Endothelial cell of umbilical vein (primary cell): ENCODE measurements around the gene AGFG2. TPM values are rescaled to one million over a fixed set of nuclear protein-coding genes. Genes with fewer than 3 reads are reported as not detected.

Experiments
- BruUV-seq: library from RNA; stranded (reverse); fragments of 400-500 nt; replicated peaks from 2 replicates; lab custom pipeline; 2021; lab: Mats Ljungman, UMichigan
- CTCF ChIA-PET: fragments of 300-600, 350-600 bp; sonication (Branson Sonifier 250); formaldehyde crosslinking; loops from one replicate; lab custom pipeline; 2021; ENCODE audit warnings: antibody characterized with exemption, inconsistent platforms; lab: Charles Lee
- POLR2A ChIA-PET: fragments of 300-600, 350-600 bp; sonication (Branson Sonifier 250); formaldehyde crosslinking; loops from one replicate; lab custom pipeline; 2021; ENCODE audit warnings: antibody characterized with exemption, inconsistent platforms; lab: Charles Lee
- DNase-seq: peaks from one replicate; pipeline ENCODE4 v3.0.0-alpha.2; 2011; ENCODE audit warnings: low read depth, low spot score
- FAIRE-seq: peaks from 2 replicates; lab custom pipeline; 2011; peaks lifted over from hg19 to GRCh38; lab: Jason Lieb, UNC
- H2AFZ ChIP-seq: 2 replicates; pipeline ENCODE4 v1.6.0; 2012; ENCODE audit warnings: low read depth, low read length, control low read depth, inconsistent platforms
- H3K27ac ChIP-seq: 2 replicates; pipeline ENCODE4 v1.5.1; 2011; ENCODE audit warnings: low read depth, mild to moderate bottlenecking, control low read depth, low read length, moderate library complexity; ENCODE audit not compliant: insufficient read depth
- H3K27me3 ChIP-seq, 2 experiments: 2 replicates each; pipeline versions ENCODE4 v1.6.0 to v1.6.1; 2011; ENCODE audit warnings: low read length in 2 of 2, mixed read lengths in 1 of 2; ENCODE audit not compliant: control insufficient read depth in 2 of 2, insufficient read depth in 2 of 2
- H3K36me3 ChIP-seq, 2 experiments: 2 replicates in 1 of 2; 3 replicates in 1 of 2; pipeline ENCODE4 v1.5.1; 2011; ENCODE audit warnings: low read length in 2 of 2, mild to moderate bottlenecking in 1 of 2, moderate library complexity in 1 of 2; ENCODE audit not compliant: control insufficient read depth in 2 of 2, insufficient read depth in 2 of 2; ENCODE audit errors: extremely low read depth in 1 of 2
- H3K4me1 ChIP-seq: 3 replicates; pipeline ENCODE4 v1.5.1; 2011; ENCODE audit warnings: mild to moderate bottlenecking, low read length; ENCODE audit not compliant: control insufficient read depth, insufficient read depth; ENCODE audit errors: extremely low read depth
- H3K4me2 ChIP-seq: 2 replicates; pipeline ENCODE4 v1.6.1; 2011; ENCODE audit warnings: low read length, control low read depth, mixed read lengths; ENCODE audit not compliant: insufficient read depth
- H3K4me3 ChIP-seq, 3 experiments: fragments of 200-600 bp in 1 of 3; sonication (generic), shearing (Covaris generic) in 1 of 3; replicated peaks in 1 of 3; 2 replicates each; pipeline ENCODE4 v1.5.1; 2011 to 2016; ENCODE audit warnings: control low read depth in 3 of 3, low read length in 3 of 3, mild to moderate bottlenecking in 2 of 3, inconsistent platforms in 1 of 3, low read depth in 1 of 3, moderate library complexity in 1 of 3; ENCODE audit not compliant: insufficient read depth in 1 of 3
- H3K79me2 ChIP-seq: 2 replicates; pipeline ENCODE4 v1.6.0; 2012; ENCODE audit warnings: low read length, inconsistent platforms; ENCODE audit not compliant: control insufficient read depth, insufficient read depth
- H3K9ac ChIP-seq: replicated peaks from 2 replicates; pipeline ENCODE3; 2011; ENCODE audit warnings: low read length, control low read depth; ENCODE audit not compliant: insufficient read depth; ENCODE audit errors: extremely low read depth
- H3K9me1 ChIP-seq: replicated peaks from 3 replicates; pipeline ENCODE4 v1.6.0; 2011; ENCODE audit warnings: mild to moderate bottlenecking, low read length; ENCODE audit not compliant: control insufficient read depth, insufficient read depth; ENCODE audit errors: extremely low read depth
- H3K9me3 ChIP-seq: replicated peaks from 2 replicates; pipeline ENCODE4 v1.5.1; 2012; ENCODE audit warnings: low read length, inconsistent platforms; ENCODE audit not compliant: control insufficient read depth, insufficient read depth
- H4K20me1 ChIP-seq: replicated peaks from 2 replicates; pipeline ENCODE3; 2011; ENCODE audit warnings: mild to moderate bottlenecking, low read length; ENCODE audit not compliant: control insufficient read depth, insufficient read depth; ENCODE audit errors: extremely low read depth
- CTCF ChIP-seq, 2 donors: IDR thresholded peaks; 1 replicate in 1 of 2; 2 replicates in 1 of 2; pipeline ENCODE4 v1.5.1; 2011; ENCODE audit warnings: low read length in 2 of 2, mild to moderate bottlenecking in 2 of 2, moderate library complexity in 2 of 2, control low read depth in 1 of 2, inconsistent platforms in 1 of 2, low read depth in 1 of 2; ENCODE audit not compliant: insufficient read depth in 1 of 2; ENCODE audit errors: extremely low read depth in 1 of 2
- EZH2 ChIP-seq: IDR thresholded peaks from 2 replicates; pipeline ENCODE4 v1.6.1; 2012; ENCODE audit warnings: borderline replicate concordance, low read depth, mild to moderate bottlenecking, moderate library complexity, low read length, inconsistent platforms; ENCODE audit not compliant: severe bottlenecking
- GATA2 ChIP-seq: IDR thresholded peaks from 2 replicates; pipeline ENCODE4 v1.7.0; 2011; ENCODE audit warnings: low read depth, mild to moderate bottlenecking, moderate library complexity, mixed read lengths, low read length; ENCODE audit not compliant: insufficient read length, insufficient read depth
- JUN ChIP-seq: IDR thresholded peaks from 2 replicates; pipeline ENCODE4 v1.6.1; 2011; ENCODE audit warnings: borderline replicate concordance, low read depth; ENCODE audit not compliant: insufficient read length, insufficient read depth
- MAX ChIP-seq: IDR thresholded peaks from 2 replicates; pipeline ENCODE4 v1.6.1; 2011; ENCODE audit not compliant: insufficient read depth, insufficient read length
- POLR2A ChIP-seq: IDR thresholded peaks from 2 replicates; pipeline ENCODE4 v1.6.1; 2012; ENCODE audit warnings: low read depth, mild to moderate bottlenecking, control low read depth, low read length
- POLR2AphosphoS5 ChIP-seq: IDR thresholded peaks from 2 replicates; pipeline ENCODE4 v1.6.1; 2012; ENCODE audit warnings: low read depth, mild to moderate bottlenecking, control low read depth, low read length, moderate library complexity; ENCODE audit not compliant: insufficient read depth
- dilution Hi-C: fragments of 300-500 bp; cut with MboI; formaldehyde crosslinking; loops from one replicate; pipeline ENCODE4 v1.15.0; 2019; ENCODE audit warnings: low sequenced_read_pairs; ENCODE audit not compliant: extremely low pct_ligation_motif_present
- intact Hi-C: fragments of 100-400 bp; cut with micrococcal nuclease; formaldehyde crosslinking; loops from one replicate; pipeline ENCODE4 v1.10.0; 2022
- polyA plus RNA-seq, 4 experiments: library from polyadenylated mRNA; depleted of rRNA in 3 of 4; stranded (reverse) in 3 of 4; unstranded in 1 of 4; fragments of >200 nt; gene quantifications; 2 replicates each; pipeline versions ENCODE4 v1.2.1 to v1.2.3, GENCODE V29; 2011 to 2012; ENCODE audit warnings: missing spikeins in 1 of 4
- total RNA-seq: library from RNA; stranded (reverse); gene quantifications from 2 replicates; pipeline ENCODE4 v1.2.3, GENCODE V29; 2021

AGFG2 gene
- total and polyA plus RNA-seq, 2 donors (not counting 3 experiments of a cell fraction or from before 2014, with no cell fraction given) = 33.6 to 44.6 TPM

- H3K9ac ChIP-seq = no peak overlapping the region
- H3K4me1 ChIP-seq = peaks cover 11% of the 10 kb centered on the region
- no peaks in the 10 kb centered on the region for H3K27me3 ChIP-seq
- H3K9me1 ChIP-seq = no peaks in the 10 kb centered on the region
- H3K27ac ChIP-seq = no peak overlapping the region
- H3K79me2 ChIP-seq = peaks cover 14% of the 10 kb centered on the region
- DNase-seq (no peak), FAIRE-seq (no peak)
- no peaks in the 10 kb centered on the region for H3K9me3 ChIP-seq
- BruUV-seq = no TSS peak
- H3K4me3 ChIP-seq = no peak overlapping the region
- TF ChIP-seq CTCF (IDR thresholded peaks at IDR 0.05; ENCODE audit: extremely low read depth in 1 of 2, insufficient read depth in 1 of 2, low read depth in 1 of 2, low read length in 2 of 2) (no peak), EZH2 (no peak), MAX (no peak), POLR2AphosphoS5 (no peak), GATA2 (no peak), POLR2A (no peak), JUN (no peak)
- H3K4me2 ChIP-seq = no peak overlapping the region
- dilution Hi-C loops (no loop called here), intact Hi-C loops (no loop called here)
- ChIA-PET CTCF (interaction anchor here (1.8 kb wide), 1 partner anchor 19 kb away, joined by 6 read pairs; no protein-coding TSS in a partner anchor), POLR2A (interaction anchor here (1.7 kb wide), 1 partner anchor 7 kb away, joined by 6 read pairs; the partner anchor contains the start of genes FBXO24 and LRCH4)
- no peaks in the 10 kb centered on the region for H4K20me1 ChIP-seq
- H3K36me3 ChIP-seq = peaks cover 19 to 59% of the 10 kb centered on the region in 2 experiments
- H2AFZ ChIP-seq = no peak overlapping the region
These were observed 39.5 kb downstream of the AGFG2 start for GRCh38 chr7:100578246-100579183.
